ENCODE measurements around the gene EXD3.

DNA sequence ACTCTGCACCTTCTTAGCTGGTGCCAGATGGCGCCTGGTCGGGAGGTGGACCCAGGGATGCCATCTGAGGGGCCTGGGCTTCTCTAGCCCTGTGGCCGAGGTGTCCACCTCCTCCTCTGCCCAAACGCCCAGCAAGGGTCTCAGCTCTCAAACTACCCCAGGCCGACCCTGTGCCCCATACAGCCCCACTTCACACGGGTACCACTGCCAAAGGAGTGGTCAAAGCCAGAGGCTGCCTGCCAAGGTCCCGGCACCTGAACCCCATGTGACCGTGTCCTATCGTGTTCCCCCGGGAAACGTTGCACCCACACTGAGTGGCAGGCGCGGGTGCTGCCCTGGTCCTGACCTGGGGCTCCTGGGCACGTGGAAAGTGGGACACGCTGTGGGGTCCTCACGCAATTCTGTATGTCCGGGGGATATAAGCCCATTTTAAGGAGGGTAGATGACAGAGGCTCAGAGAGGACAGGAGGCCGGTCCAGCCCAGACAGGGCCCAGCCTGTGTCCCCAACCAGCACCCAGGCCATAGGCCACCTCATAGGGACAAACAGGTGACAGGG lies 16.3 kb upstream of the EXD3 start:
- TF ChIP-seq, protein P1, sequence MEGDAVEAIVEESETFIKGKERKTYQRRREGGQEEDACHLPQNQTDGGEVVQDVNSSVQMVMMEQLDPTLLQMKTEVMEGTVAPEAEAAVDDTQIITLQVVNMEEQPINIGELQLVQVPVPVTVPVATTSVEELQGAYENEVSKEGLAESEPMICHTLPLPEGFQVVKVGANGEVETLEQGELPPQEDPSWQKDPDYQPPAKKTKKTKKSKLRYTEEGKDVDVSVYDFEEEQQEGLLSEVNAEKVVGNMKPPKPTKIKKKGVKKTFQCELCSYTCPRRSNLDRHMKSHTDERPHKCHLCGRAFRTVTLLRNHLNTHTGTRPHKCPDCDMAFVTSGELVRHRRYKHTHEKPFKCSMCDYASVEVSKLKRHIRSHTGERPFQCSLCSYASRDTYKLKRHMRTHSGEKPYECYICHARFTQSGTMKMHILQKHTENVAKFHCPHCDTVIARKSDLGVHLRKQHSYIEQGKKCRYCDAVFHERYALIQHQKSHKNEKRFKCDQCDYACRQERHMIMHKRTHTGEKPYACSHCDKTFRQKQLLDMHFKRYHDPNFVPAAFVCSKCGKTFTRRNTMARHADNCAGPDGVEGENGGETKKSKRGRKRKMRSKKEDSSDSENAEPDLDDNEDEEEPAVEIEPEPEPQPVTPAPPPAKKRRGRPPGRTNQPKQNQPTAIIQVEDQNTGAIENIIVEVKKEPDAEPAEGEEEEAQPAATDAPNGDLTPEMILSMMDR (IDR thresholded peaks at IDR 0.05): no peak
- no peak for TF ChIP-seq POLR2A (IDR thresholded peaks at IDR 0.05)
